Peyer's patch (tissue), 4 donors: ENCODE measurements around the gene ZKSCAN5. TPM values are rescaled to one million over a fixed set of nuclear protein-coding genes. Genes with fewer than 3 reads are reported as not detected.
A peak's percentile ranks its signal among the peaks of the same experiment; 100 is the strongest.

ENCODE experiments used
- DNase-seq, 3 donors: peaks; one replicate each; pipeline ENCODE4 v3.0.0-alpha.2; 2017 to 2019
- H3K27ac ChIP-seq, 4 donors: fragments of 200-600 bp; sonication (generic); one replicate each; pipeline ENCODE4 v1.5.1; 2016 to 2019
- H3K27me3 ChIP-seq, 2 donors: fragments of 200-600 bp; sonication (generic); one replicate each; pipeline ENCODE4 v1.5.1; 2019
- H3K36me3 ChIP-seq, 3 donors: fragments of 200-600 bp; sonication (generic); one replicate each; pipeline ENCODE4 v1.5.1; 2016 to 2019
- H3K4me1 ChIP-seq, 4 donors: fragments of 200-600 bp; sonication (generic); one replicate each; pipeline ENCODE4 v1.5.1; 2016 to 2019
- H3K4me3 ChIP-seq, 4 donors: fragments of 200-600 bp; sonication (generic); 1 replicate in 3 of 4; 2 replicates in 1 of 4; pipeline ENCODE4 v1.5.1; 2016 to 2019; ENCODE audit warnings: mild to moderate bottlenecking in 1 of 4
- H3K9me3 ChIP-seq, 4 donors: fragments of 200-600 bp; sonication (generic); one replicate each; pipeline ENCODE4 v1.5.1; 2016 to 2019; ENCODE audit warnings: mild to moderate bottlenecking in 1 of 4
- POLR2A ChIP-seq, 2 donors: fragments of 450-650 bp; IDR thresholded peaks; one replicate each; pipeline ENCODE4 v1.5.1; 2017; ENCODE audit warnings: antibody characterized with exemption in 2 of 2, mild to moderate bottlenecking in 2 of 2, moderate library complexity in 2 of 2
- total RNA-seq, 4 donors: library from RNA; depleted of rRNA; stranded (reverse); fragments of >200 nt; gene quantifications; one replicate each; pipeline ENCODE4 v1.1.0, GENCODE V29; 2016
- TF ChIP-seq, protein P1 (sequence below), 6 experiments: fragments of 450-650 bp in 4 of 6; fragments of 200-600 bp in 2 of 6; sonication (generic) in 1 of 6; IDR thresholded peaks; one replicate each; pipeline ENCODE4 v1.5.1; 2017 to 2019; ENCODE audit warnings: antibody characterized with exemption in 6 of 6, mild to moderate bottlenecking in 3 of 6, moderate library complexity in 1 of 6

ZKSCAN5 gene
- total RNA-seq, 4 donors from 2014 or later, result 7.2 to 20.6 (median 11.7) TPM

DNA sequence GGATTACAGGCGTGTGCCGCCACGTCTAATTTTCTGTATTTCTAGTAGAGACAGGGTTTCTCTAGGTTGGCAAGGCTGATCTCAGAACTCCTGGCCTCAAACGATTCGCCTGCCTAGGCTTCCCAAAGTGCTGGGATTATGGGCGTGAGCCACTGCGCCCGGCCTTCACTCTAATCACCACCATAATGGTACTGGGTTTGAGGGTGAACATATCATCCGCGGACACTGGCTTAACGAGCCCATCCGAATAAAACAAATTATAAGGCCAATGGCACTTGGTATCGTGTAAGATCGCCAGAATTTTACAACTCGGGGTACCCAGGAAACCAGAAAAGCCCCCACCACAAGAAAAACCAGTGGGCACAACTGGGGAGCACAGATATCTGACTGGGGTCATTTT lies 46.9 kb downstream of the ZKSCAN5 start:
- Histone ChIP-seq H3K4me1 (peaks cover 0 to 9% (median 4%) of the 10 kb centered on the region in 4 donors), H3K27ac (peak overlapping the region; percentile 78 to 86 (median 83)), H3K9me3 (no peaks in the 10 kb centered on the region), H3K27me3 (no peaks in the 10 kb centered on the region), H3K4me3 (peak overlapping the region; percentile 75 to 95 (median 86)), H3K36me3 (peaks cover 0 to 15% (median 0%) of the 10 kb centered on the region in 3 donors)
- no peak for DNase-seq
- TF ChIP-seq, protein P1, sequence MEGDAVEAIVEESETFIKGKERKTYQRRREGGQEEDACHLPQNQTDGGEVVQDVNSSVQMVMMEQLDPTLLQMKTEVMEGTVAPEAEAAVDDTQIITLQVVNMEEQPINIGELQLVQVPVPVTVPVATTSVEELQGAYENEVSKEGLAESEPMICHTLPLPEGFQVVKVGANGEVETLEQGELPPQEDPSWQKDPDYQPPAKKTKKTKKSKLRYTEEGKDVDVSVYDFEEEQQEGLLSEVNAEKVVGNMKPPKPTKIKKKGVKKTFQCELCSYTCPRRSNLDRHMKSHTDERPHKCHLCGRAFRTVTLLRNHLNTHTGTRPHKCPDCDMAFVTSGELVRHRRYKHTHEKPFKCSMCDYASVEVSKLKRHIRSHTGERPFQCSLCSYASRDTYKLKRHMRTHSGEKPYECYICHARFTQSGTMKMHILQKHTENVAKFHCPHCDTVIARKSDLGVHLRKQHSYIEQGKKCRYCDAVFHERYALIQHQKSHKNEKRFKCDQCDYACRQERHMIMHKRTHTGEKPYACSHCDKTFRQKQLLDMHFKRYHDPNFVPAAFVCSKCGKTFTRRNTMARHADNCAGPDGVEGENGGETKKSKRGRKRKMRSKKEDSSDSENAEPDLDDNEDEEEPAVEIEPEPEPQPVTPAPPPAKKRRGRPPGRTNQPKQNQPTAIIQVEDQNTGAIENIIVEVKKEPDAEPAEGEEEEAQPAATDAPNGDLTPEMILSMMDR (IDR thresholded peaks at IDR 0.05), result no peak
- no peak for TF ChIP-seq POLR2A (IDR thresholded peaks at IDR 0.05)

DNA sequence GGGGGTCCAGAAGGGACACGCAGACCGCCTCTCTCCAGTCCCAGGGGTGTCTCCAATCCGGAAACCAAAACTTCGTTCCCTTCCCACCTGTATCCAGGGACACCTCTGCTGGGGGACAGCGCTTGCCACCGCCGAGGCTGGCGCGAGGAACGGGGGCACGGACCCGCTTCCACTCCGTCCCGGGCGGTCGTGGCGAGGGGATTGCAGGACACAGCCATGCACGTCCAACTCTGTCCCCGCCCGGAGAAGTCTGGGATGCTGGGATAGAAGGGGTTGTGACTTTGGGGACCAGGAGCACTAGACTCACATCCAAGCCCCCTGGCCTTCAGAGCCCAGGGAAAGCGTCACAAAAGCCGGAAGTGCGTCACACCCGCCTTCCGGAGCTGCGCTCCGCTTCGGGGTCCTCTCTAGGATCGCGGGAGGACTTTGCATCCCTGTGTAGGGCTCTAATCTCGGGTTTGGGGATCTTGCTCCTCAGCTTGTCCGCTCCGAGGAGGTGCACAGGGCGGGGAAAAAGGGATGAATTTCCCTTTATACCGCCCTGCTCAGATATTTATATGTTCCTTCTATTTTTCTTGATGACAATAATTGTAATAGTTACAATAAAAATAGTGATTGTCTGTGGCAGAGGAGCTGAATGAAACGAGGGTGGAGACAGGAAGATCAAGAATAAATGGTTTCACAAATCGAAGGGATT lies 47.5 kb downstream of the ZKSCAN5 start, which contains the start of gene FAM200A:
Gene FAM200A (minus strand): TSS at position 348 of the 697 bp plus-strand sequence. CDS start 3,707 bp downstream, outside the sequence.
- Histone ChIP-seq H3K27ac (peak within 1 kb of the TSS; percentile 78 to 86 (median 83)), H3K27me3 (no peaks in the 10 kb centered on the region), H3K9me3 (no peaks in the 10 kb centered on the region), H3K36me3 (peaks cover 0 to 15% (median 0%) of the 10 kb centered on the region in 3 donors), H3K4me1 (peaks cover 0 to 12% (median 4%) of the 10 kb centered on the region in 4 donors), H3K4me3 (peak within 1 kb of the TSS; percentile 75 to 95 (median 86))
- TF ChIP-seq, protein P1 (IDR thresholded peaks at IDR 0.05), result no peak
- TF ChIP-seq POLR2A (IDR thresholded peaks at IDR 0.05), result peak; percentile 59 to 60
- peak; percentile 82 to 95 (median 88) for DNase-seq

DNA sequence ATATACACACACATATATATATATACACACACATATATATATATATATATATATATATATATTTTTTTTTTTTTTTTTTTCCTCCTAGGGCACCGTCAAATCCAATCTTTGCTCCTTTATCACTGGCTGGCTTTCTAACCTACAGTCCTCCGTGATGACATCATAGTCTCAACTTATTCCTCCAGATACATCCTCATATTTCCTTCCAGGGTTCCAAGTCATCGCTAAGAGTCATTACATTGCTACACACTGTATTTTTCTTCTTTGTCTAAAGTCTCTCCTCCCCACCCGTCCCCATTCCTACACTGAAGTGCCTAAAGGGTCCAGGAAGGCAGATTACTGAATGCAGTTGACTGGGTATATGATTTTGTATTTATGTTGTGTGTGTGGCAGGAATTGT lies 48.6 kb downstream of the ZKSCAN5 start:
- Histone ChIP-seq H3K4me1 (peaks cover 3 to 18% (median 6%) of the 10 kb centered on the region in 4 donors), H3K27ac (no peak overlapping the region), H3K36me3 (peaks cover 0 to 4% (median 0%) of the 10 kb centered on the region in 3 donors), H3K4me3 (no peak overlapping the region), H3K9me3 (no peaks in the 10 kb centered on the region), H3K27me3 (no peaks in the 10 kb centered on the region)
- DNase-seq, result no peak
- TF ChIP-seq POLR2A (IDR thresholded peaks at IDR 0.05), result no peak
- TF ChIP-seq, protein P1 (IDR thresholded peaks at IDR 0.05), result no peak

DNA sequence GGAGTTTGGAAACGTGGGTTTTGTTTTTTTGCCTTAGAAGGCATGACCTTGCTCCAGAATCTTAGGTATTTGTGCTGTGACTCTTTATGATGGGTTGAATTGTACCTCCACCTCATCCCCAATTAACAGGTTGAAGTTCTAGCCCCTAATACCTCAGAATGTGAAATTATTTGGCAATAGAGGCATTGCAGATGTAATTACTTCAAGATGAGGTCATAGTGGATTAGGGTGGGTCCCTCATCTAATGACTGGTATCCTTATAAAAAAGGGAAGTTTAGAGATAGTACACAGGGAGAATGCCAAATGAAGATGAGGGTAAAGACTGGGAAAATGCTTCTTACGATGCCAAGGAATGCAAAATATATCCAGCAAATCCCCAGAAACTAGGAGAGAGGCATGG lies 50.5 kb downstream of the ZKSCAN5 start:
- H3K4me1 ChIP-seq, result peaks cover 3 to 23% (median 8%) of the 10 kb centered on the region in 4 donors

DNA sequence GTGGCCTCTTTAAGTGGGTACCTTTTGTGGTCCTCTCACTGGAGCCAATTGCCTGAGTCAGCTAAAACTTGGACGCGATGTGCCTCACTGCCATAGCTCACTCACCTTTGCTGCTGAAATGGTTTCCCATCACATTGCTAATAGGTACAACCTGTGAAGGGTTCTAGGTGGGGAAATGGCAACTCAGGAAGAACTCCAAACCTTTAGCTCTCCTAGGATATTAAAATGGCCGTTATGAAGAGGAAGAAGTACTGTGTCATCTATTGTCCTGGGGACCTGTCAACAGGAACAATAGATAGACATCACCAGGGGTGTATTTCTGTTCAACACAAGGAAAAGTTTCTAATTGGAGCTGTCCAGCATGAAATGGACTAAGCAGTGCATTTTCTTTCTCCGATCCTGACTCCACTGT lies 52.7 kb downstream of the ZKSCAN5 start:
- peaks cover 0 to 19% (median 0%) of the 10 kb centered on the region in 3 donors for H3K36me3 ChIP-seq
- H3K4me3 ChIP-seq, result peak overlapping the region in 3 of 4 donors; percentile 79 to 96 (median 81)
- DNase-seq, result no peak

More for the DNA sequence above, 50.5 kb downstream of the ZKSCAN5 start:
- Histone ChIP-seq H3K27me3 (no peaks in the 10 kb centered on the region), H3K36me3 (no peaks in the 10 kb centered on the region), H3K9me3 (no peaks in the 10 kb centered on the region), H3K27ac (no peak overlapping the region), H3K4me3 (no peak overlapping the region)
- TF ChIP-seq, protein P1 (IDR thresholded peaks at IDR 0.05), result no peak
- TF ChIP-seq POLR2A (IDR thresholded peaks at IDR 0.05), result no peak
- DNase-seq, result no peak

More for the DNA sequence above, 52.7 kb downstream of the ZKSCAN5 start:
- Histone ChIP-seq H3K9me3 (no peaks in the 10 kb centered on the region), H3K4me1 (peaks cover 0 to 25% (median 9%) of the 10 kb centered on the region in 4 donors), H3K27ac (peak overlapping the region; percentile 90 to 98 (median 96)), H3K27me3 (no peaks in the 10 kb centered on the region)
- TF ChIP-seq, protein P1 (IDR thresholded peaks at IDR 0.05), result no peak
- TF ChIP-seq POLR2A (IDR thresholded peaks at IDR 0.05), result no peak
